Panc1 (cell line): ENCODE data around the gene NCS1. TPM values are rescaled to one million over a fixed set of nuclear protein-coding genes. Genes with fewer than 3 reads are reported as not detected.

ENCODE experiments used
- ATAC-seq: fragments of 200-7000 bp; cut with Tn5 transposase; 2 replicates; pipeline ENCODE4 v1.9.1; 2020; ENCODE audit warnings: mild to moderate bottlenecking, moderate library complexity
- Bru-seq: library from RNA; stranded (reverse); fragments of 400-500 nt; gene quantifications from one replicate; lab custom pipeline; 2021; lab: Mats Ljungman, UMichigan
- BruChase-seq, 2 experiments: library from RNA; stranded (reverse); fragments of 400-500 nt; gene quantifications; one replicate each; lab custom pipeline; 2021; lab: Mats Ljungman, UMichigan
- BruUV-seq: library from RNA; stranded (reverse); fragments of 400-500 nt; replicated peaks from 2 replicates; lab custom pipeline; 2021; lab: Mats Ljungman, UMichigan
- CTCF ChIA-PET: fragments of 300-600 bp; sonication (Branson Sonifier 250); formaldehyde crosslinking; loops from one replicate; lab custom pipeline; 2022; ENCODE audit warnings: antibody characterized with exemption; lab: Charles Lee
- POLR2A ChIA-PET: fragments of 300-600 bp; sonication (Branson Sonifier 250); formaldehyde crosslinking; loops from one replicate; lab custom pipeline; 2022; ENCODE audit warnings: antibody characterized with exemption; lab: Charles Lee
- DNase-seq: peaks from one replicate; pipeline ENCODE4 v3.0.0-alpha.2; 2010; ENCODE audit warnings: low read depth, low spot score
- H3K27ac ChIP-seq: 2 replicates; pipeline ENCODE4 v1.5.1; 2011; ENCODE audit warnings: mild to moderate bottlenecking, low read length, inconsistent platforms
- H3K27me3 ChIP-seq: fragments of 200-500 bp; sonication (Bioruptor generic); 2 replicates; pipeline ENCODE4 v1.6.0; 2014; ENCODE audit warnings: low read length, inconsistent platforms; ENCODE audit not compliant: control insufficient read depth, insufficient read depth
- H3K36me3 ChIP-seq: fragments of 200-500 bp; sonication (Bioruptor generic); 2 replicates; pipeline ENCODE4 v1.5.1; 2014; ENCODE audit warnings: inconsistent platforms, mild to moderate bottlenecking, low read length, moderate library complexity; ENCODE audit not compliant: control insufficient read depth, insufficient read depth
- H3K4me1 ChIP-seq: 2 replicates; pipeline ENCODE4 v1.5.1; 2011; ENCODE audit warnings: inconsistent platforms, mild to moderate bottlenecking, low read length, moderate library complexity; ENCODE audit not compliant: control insufficient read depth, insufficient read depth
- H3K4me3 ChIP-seq, 2 experiments: 2 replicates each; pipeline ENCODE4 v1.5.1; 2011 to 2012; ENCODE audit warnings: low read depth in 2 of 2, low read length in 2 of 2, mild to moderate bottlenecking in 2 of 2, inconsistent platforms in 1 of 2, moderate library complexity in 1 of 2
- H3K9me3 ChIP-seq: fragments of 200-500 bp; sonication (Bioruptor generic); 2 replicates; pipeline ENCODE4 v1.5.1; 2014; ENCODE audit warnings: low read depth, mild to moderate bottlenecking, inconsistent platforms, low read length, moderate library complexity; ENCODE audit not compliant: control insufficient read depth, insufficient read depth
- CTCF ChIP-seq: fragments of 450-650 bp; IDR thresholded peaks from 2 replicates; pipeline ENCODE4 v1.5.1; 2017; ENCODE audit warnings: mild to moderate bottlenecking
- POLR2AphosphoS5 ChIP-seq: IDR thresholded peaks from 2 replicates; pipeline ENCODE4 v1.6.1; 2012; ENCODE audit warnings: mild to moderate bottlenecking, low read depth, low read length, moderate library complexity
- REST ChIP-seq, 2 experiments: IDR thresholded peaks; 2 replicates each; pipeline ENCODE4 v1.6.1; 2011 to 2012; ENCODE audit warnings: low read depth in 2 of 2, control low read depth in 1 of 2, low read length in 1 of 2, mild to moderate bottlenecking in 1 of 2, moderate library complexity in 1 of 2; ENCODE audit not compliant: insufficient read depth in 1 of 2
- SIN3A ChIP-seq: IDR thresholded peaks from 2 replicates; pipeline ENCODE4 v1.6.1; 2012; ENCODE audit warnings: low read depth, mild to moderate bottlenecking, low read length, moderate library complexity, borderline replicate concordance; ENCODE audit not compliant: insufficient read depth
- TCF7L2 ChIP-seq: IDR thresholded peaks from 2 replicates; pipeline ENCODE4 v1.6.1; 2011; ENCODE audit warnings: mild to moderate bottlenecking, low read depth, low read length, inconsistent platforms
- in situ Hi-C: cut with HindIII; loops from 2 replicates; pipeline ENCODE4 v1.10.0; 2016; ENCODE audit warnings: low sequenced_read_pairs, low pct_unique_long_range_greater_than_20kb
- intact Hi-C: fragments of 100-400 bp; cut with micrococcal nuclease; formaldehyde crosslinking; loops from one replicate; pipeline ENCODE4 v1.10.0; 2022; ENCODE audit not compliant: unreplicated experiment
- long read RNA-seq: library from polyadenylated mRNA; unstranded; transcript quantifications from one replicate; pipeline ENCODE4 v2.0.0, GENCODE V29; 2021; ENCODE audit not compliant: unreplicated experiment
- polyA plus RNA-seq: library from polyadenylated mRNA; unstranded; fragments of >200 nt; gene quantifications from one replicate; pipeline ENCODE4 v1.2.1, GENCODE V29; 2012; ENCODE audit warnings: missing spikeins; ENCODE audit not compliant: insufficient read length
- total RNA-seq: library from RNA; stranded (reverse); gene quantifications from one replicate; pipeline ENCODE4 v1.2.1, GENCODE V29; 2021; ENCODE audit not compliant: unreplicated experiment

The NCS1 gene
- 31.6 TPM for total RNA-seq
- polyA plus RNA-seq = 17.2 TPM
- percentile 53 among the genes with signal in this experiment for Bru-seq, nascent RNA
- BruChase-seq, experiment 1, labeled RNA remaining after a 2-hour chase = percentile 61 among the genes with signal in this experiment
- percentile 70 among the genes with signal in this experiment for BruChase-seq, experiment 2, labeled RNA remaining after a 6-hour chase
- long read RNA-seq, full-length matches to known transcripts = 14 of 47 reads
- long read RNA-seq, partial matches to known transcripts = 4 of 47 reads
- long read RNA-seq, other reads (novel, unspliced or antisense) = 29 of 47 reads

- intact Hi-C loops (no loop called here), in situ Hi-C loops (no loop called here)
- Histone ChIP-seq H3K4me3 (peak within 1 kb of the TSS; percentile 50 to 51), H3K36me3 (no peaks in the 10 kb centered on the region; the same call in 1 of the 2 replicates), H3K4me1 (no peaks in the 10 kb centered on the region), H3K27ac (peak within 1 kb of the TSS; percentile 39; the same call in 1 of the 2 replicates), H3K27me3 (no peaks in the 10 kb centered on the region), H3K9me3 (no peaks in the 10 kb centered on the region)
- BruUV-seq = no TSS peak
- no peak for TF ChIP-seq SIN3A
- no peak for TF ChIP-seq TCF7L2
- TF ChIP-seq POLR2AphosphoS5 = no peak
- ATAC-seq (peak; percentile 92), DNase-seq (no peak)
- ChIA-PET CTCF (no interaction called here), POLR2A (interaction anchor here (0.6 kb wide), 1 partner anchor 73 kb away, joined by 3 read pairs; no protein-coding TSS in a partner anchor)
These were observed at the start of gene NCS1 for GRCh38 chr9:130172161-130172857. Gene NCS1, plus strand, starts transcription at chr9:130172404. Its CDS starts 260 bp downstream, at chr9:130172664.

GRCh38 chr9:130122456-130122855, 49.7 kb upstream of the NCS1 start:
- intact Hi-C loops = no loop called here
- POLR2A ChIA-PET = no interaction called here
- no peaks in the 10 kb centered on the region for H3K4me1 ChIP-seq
- no peak for DNase-seq
- CTCF ChIA-PET = no interaction called here
- no peak overlapping the region for H3K4me3 ChIP-seq
- H3K9me3 ChIP-seq = no peaks in the 10 kb centered on the region
- no peaks in the 10 kb centered on the region; the same call in 1 of the 2 replicates for H3K36me3 ChIP-seq
- H3K27me3 ChIP-seq = no peaks in the 10 kb centered on the region
- TF ChIP-seq POLR2AphosphoS5 (no peak), SIN3A (no peak), CTCF (no peak), REST (IDR thresholded peaks at IDR 0.05; ENCODE audit: insufficient read depth in 1 of 2, low read depth in 2 of 2, low read length in 1 of 2) (no peak), TCF7L2 (no peak)
- BruUV-seq = no TSS peak
- in situ Hi-C loops = no loop called here
- no peak for ATAC-seq
- H3K27ac ChIP-seq = no peak overlapping the region
